ENCODE results near the gene ITPKB. TPM values are rescaled to one million over a fixed set of nuclear protein-coding genes. Genes with fewer than 3 reads are reported as not detected.

Gene ITPKB
- total RNA-seq, 1 experiment from 2014 or later = 9.5 TPM

GRCh38 chr1:226609836-226610455, 129.1 kb downstream of the ITPKB start:
- Mint-ChIP-seq H3K4me3 (ENCODE audit: unreplicated experiment) (no peak overlapping the region), H3K9me3 (ENCODE audit: unreplicated experiment) (no peaks in the 10 kb centered on the region), H3K4me1 (ENCODE audit: insufficient read depth, unreplicated experiment) (peaks cover 4% of the 10 kb centered on the region), H3K27ac (ENCODE audit: low read depth, unreplicated experiment) (no peak overlapping the region), H3K27me3 (ENCODE audit: insufficient read depth, unreplicated experiment) (no peaks in the 10 kb centered on the region), H3K36me3 (ENCODE audit: insufficient read depth, unreplicated experiment) (no peaks in the 10 kb centered on the region)
- intact Hi-C loops (cut with micrococcal nuclease) = no loop called here
- TF ChIP-seq CTCF (IDR thresholded peaks at IDR 0.05; ENCODE audit: unreplicated experiment) = no peak
- BruUV-seq (replicated peaks) = no TSS peak
- ChIA-PET CTCF (interaction anchor here (0.6 to 2.4 kb wide), 16 partner anchors 9 to 767 kb away, joined by 3 to 13 read pairs (median 3); partner anchors contain the start of gene ITPKB), POLR2A (no interaction called here)
- DNase-seq (ENCODE audit: unreplicated experiment) = no peak

- Mint-ChIP-seq H3K27ac (ENCODE audit: low read depth, unreplicated experiment) (no peak overlapping the region), H3K4me3 (ENCODE audit: unreplicated experiment) (no peak overlapping the region), H3K36me3 (ENCODE audit: insufficient read depth, unreplicated experiment) (no peaks in the 10 kb centered on the region), H3K27me3 (ENCODE audit: insufficient read depth, unreplicated experiment) (no peaks in the 10 kb centered on the region), H3K4me1 (ENCODE audit: insufficient read depth, unreplicated experiment) (peaks cover 6% of the 10 kb centered on the region), H3K9me3 (ENCODE audit: unreplicated experiment) (no peaks in the 10 kb centered on the region)
- ChIA-PET POLR2A (interaction anchor here (0.6 to 1.3 kb wide), 3 partner anchors 15 to 49 kb away, joined by 3 read pairs; no protein-coding TSS in a partner anchor), CTCF (interaction anchor here (0.6 to 4.1 kb wide), 20 partner anchors 8 to 488 kb away, joined by 3 to 23 read pairs (median 3); partner anchors contain the start of genes ITPKB and STUM)
- peak; percentile 99 for TF ChIP-seq CTCF (IDR thresholded peaks at IDR 0.05; ENCODE audit: unreplicated experiment)
- intact Hi-C loops (cut with micrococcal nuclease) = loop anchor here (1.0 kb wide), 2 partner anchors 62 to 185 kb away; no protein-coding TSS in a partner anchor
- BruUV-seq (replicated peaks) = no TSS peak
- DNase-seq (ENCODE audit: unreplicated experiment) = peak; percentile 83
These were observed 130.2 kb downstream of the ITPKB start for GRCh38 chr1:226608699-226609505.

GRCh38 chr1:226607821-226608220, 131.3 kb downstream of the ITPKB start:
- no peaks in the 10 kb centered on the region for H3K27me3 Mint-ChIP-seq (ENCODE audit: insufficient read depth, unreplicated experiment)
- H3K4me3 Mint-ChIP-seq (ENCODE audit: unreplicated experiment) = no peak overlapping the region
- no peaks in the 10 kb centered on the region for H3K36me3 Mint-ChIP-seq (ENCODE audit: insufficient read depth, unreplicated experiment)
- peaks cover 16% of the 10 kb centered on the region for H3K4me1 Mint-ChIP-seq (ENCODE audit: insufficient read depth, unreplicated experiment)
- TF ChIP-seq CTCF (IDR thresholded peaks at IDR 0.05; ENCODE audit: unreplicated experiment) = no peak
- CTCF ChIA-PET = interaction anchor here (0.5 to 4.1 kb wide), 13 partner anchors 7 to 629 kb away, joined by 3 to 23 read pairs (median 3); partner anchors contain the start of gene STUM
- POLR2A ChIA-PET = no interaction called here
- no peaks in the 10 kb centered on the region for H3K9me3 Mint-ChIP-seq (ENCODE audit: unreplicated experiment)
- intact Hi-C loops (cut with micrococcal nuclease) = loop anchor here (1.0 kb wide), 2 partner anchors 61 to 184 kb away; no protein-coding TSS in a partner anchor
- no peak overlapping the region for H3K27ac Mint-ChIP-seq (ENCODE audit: low read depth, unreplicated experiment)
- no peak for DNase-seq (ENCODE audit: unreplicated experiment)
- BruUV-seq (replicated peaks) = no TSS peak

GRCh38 chr1:226607268-226607660, 131.8 kb downstream of the ITPKB start:
- no peak for DNase-seq (ENCODE audit: unreplicated experiment)
- H3K4me1 Mint-ChIP-seq (ENCODE audit: insufficient read depth, unreplicated experiment) = peaks cover 22% of the 10 kb centered on the region
- no peaks in the 10 kb centered on the region for H3K36me3 Mint-ChIP-seq (ENCODE audit: insufficient read depth, unreplicated experiment)
- H3K27ac Mint-ChIP-seq (ENCODE audit: low read depth, unreplicated experiment) = no peak overlapping the region
- no peaks in the 10 kb centered on the region for H3K27me3 Mint-ChIP-seq (ENCODE audit: insufficient read depth, unreplicated experiment)
- intact Hi-C loops (cut with micrococcal nuclease) = no loop called here
- CTCF ChIA-PET = interaction anchor here (0.6 to 4.1 kb wide), 12 partner anchors 7 to 301 kb away, joined by 3 to 23 read pairs (median 3); partner anchors contain the start of gene STUM
- POLR2A ChIA-PET = no interaction called here
- no peaks in the 10 kb centered on the region for H3K9me3 Mint-ChIP-seq (ENCODE audit: unreplicated experiment)
- no TSS peak for BruUV-seq (replicated peaks)
- no peak for TF ChIP-seq CTCF (IDR thresholded peaks at IDR 0.05; ENCODE audit: unreplicated experiment)
- H3K4me3 Mint-ChIP-seq (ENCODE audit: unreplicated experiment) = no peak overlapping the region

All from MCF 10A (cell line).